Measurements from ENCODE around the gene MCU.
"Not testable (repeated sequence)": the region's sequence is repeated elsewhere in the genome, so short reads cannot be mapped to it uniquely, and the experiment has no call there.

Gene MCU

DNA sequence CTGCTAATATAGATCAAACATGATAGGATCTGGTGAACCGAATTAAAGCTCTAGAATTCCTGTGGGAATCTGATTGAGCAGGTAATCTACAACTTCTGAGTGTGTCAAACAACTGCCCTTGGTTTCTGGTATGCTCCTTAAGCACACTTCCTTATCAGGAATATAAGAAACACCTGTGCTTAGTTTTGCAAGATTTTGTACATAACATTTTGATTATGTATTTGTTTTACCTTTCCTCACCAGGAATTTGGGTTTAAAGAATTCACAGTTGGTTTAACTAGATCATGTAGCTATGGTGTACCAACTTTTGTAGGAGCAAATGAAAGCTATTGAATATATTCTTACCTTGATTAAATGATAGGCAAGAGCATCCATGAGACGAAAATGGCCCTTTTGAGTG, 40.6 kb downstream of the MCU start:
- DNase-seq, result no peak

DNA sequence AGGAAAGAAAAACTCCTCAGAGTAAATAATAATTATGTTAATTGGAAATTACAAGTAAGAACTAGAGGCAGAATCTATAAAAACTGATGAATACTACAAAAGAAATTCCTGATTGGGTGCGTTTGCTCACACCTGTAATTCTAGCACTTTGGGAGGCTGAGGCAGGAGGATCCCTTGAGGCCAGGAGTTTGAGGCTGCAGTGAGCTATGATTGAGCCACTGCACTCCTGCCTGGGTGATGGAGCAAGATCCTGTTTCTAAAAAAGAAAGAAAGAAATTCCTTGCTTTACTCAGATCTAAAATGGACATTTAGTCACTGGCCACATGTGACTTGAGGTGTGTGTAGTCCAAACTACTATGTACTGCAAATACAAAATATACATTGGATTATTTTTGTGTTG, 42.0 kb downstream of the MCU start:
- no peak for DNase-seq

DNA sequence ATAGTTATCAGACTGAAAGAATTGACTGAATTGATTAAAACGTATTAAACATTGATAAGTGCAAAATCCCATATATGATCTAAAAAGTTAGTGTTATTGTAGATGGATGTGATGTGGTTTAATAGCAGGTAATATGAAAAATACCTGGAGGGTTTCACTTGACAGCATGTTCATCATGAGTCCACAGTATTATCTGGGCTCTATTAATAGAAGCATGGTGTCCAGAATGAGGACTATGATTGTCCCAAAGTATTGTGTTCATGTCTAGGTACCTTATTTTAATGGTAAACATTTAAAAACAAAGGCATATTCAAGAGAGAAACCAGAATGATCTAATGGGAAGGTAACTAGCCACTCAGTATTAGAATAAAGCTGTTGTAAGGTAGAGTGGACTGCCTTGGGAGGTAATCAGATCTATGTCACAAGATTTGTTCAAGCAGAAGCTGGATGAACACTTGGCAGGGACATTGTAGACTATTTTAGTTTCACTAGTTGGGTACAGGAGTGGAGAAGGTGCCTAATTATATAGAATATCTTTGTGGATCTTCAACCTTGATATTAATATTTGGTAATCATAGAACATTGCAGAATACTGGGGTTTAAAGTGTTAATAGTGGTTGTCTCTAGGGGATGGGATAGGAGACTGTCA, 43.5 kb downstream of the MCU start:
- no peak for DNase-seq

DNA sequence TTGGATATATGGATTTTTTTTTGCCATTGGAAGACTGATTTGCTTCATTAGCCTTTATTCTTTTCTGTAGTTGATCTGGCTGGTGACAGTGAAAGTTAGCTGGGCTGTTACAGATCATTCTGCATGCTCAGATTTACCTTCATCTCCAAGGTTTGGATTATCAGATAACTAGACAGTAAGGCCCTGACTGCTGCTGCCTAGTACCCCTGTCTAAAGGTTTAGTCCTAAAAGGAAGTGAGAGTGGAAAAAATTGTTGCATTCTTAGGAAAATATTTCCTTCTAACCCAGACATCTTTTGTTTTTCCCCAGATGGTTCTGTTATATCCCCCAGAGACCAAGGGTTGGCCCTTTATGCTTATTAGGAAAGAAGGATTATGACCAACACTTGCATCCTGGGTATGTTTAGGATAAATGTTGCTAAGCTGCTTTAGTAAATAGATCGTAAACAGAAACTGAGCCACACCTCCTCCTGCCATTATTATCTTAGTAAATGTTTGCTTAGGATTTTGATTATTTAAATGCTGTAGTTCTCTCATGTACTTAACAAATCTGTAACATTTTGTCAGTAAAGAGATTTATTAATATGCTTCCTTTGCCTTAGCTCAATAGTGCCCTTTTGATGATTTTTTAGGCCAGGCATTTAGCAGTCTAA, 44.4 kb downstream of the MCU start:
- no peak for DNase-seq

DNA sequence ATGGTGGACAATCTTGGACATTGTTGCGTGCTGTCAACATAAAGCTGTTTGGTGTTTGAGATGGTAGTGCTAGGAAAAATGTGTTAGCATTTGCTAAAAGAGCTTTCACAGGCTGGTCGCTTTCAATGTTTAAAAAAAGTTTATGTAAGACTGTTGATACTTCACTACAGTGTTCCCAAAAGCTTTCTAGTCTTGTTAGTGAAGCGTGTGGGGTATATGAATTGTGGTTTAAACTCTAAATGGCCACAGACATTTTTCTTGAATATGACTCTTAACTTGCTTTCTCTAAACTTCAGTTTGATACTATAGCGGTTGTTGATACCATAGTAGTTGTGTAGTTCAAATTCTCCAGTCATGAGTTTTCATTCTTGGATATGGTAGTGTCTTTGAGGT, 44.9 kb downstream of the MCU start:
- no peak for DNase-seq

DNA sequence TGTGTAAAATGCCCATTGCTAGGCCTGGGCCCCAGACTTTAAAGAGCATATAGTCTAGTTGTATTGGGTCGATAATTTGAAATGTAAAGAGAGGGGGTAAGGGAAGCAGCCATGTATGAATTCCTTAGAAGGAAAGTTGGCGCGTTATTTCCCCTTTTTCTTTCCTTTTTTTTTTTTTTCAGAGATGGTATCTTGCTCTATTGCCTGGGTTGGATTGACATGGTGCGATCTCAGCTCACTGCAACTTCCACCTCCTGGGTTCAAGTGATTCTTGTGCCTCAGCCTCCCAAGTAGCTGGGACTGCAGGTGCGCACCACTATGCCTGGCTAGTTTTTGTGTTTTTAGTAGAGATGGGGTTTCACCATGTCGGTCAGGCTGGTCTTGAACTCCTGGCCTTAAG, 45.4 kb downstream of the MCU start:
- not testable (repeated sequence) for DNase-seq

DNA sequence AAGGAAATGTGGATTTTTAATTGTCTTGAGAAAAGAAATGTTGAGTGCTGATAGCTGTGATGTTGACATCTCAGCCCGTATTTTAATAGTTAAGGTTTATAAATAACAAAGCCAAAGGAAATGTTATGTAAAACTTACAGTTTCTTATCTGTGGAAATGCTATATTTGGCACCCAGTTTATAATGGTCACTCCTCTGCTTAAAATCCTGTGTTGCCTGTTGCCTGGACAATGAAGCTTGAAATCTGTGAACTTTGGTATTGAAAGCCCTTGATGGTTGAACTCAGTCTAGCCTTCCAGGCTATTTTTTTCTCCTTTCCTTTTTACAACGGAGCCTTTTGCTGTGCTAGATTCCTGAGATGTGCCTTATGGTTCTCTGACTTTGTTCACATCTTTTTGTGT, 46.5 kb downstream of the MCU start:
- no peak for DNase-seq

DNA sequence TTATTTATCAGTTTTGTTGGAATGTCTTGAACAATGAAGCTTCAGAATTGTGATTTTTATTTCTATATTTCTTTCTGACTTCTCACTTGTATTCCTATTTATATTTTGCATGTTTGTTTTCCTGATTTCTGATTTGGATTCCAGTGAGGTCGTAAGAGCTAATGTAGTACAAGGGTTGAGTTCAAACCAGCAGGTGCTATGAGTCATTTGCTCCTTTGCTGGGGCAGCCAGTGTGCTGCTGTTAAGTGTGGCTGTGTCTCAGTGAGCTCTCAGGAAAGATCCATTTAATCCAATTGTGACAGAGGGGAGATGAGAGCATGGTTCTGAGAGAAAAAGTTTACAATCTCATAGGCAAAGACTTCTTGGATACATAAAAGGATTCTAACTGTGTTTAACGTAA, 48.6 kb downstream of the MCU start:
- DNase-seq, result peak; percentile 17

DNA sequence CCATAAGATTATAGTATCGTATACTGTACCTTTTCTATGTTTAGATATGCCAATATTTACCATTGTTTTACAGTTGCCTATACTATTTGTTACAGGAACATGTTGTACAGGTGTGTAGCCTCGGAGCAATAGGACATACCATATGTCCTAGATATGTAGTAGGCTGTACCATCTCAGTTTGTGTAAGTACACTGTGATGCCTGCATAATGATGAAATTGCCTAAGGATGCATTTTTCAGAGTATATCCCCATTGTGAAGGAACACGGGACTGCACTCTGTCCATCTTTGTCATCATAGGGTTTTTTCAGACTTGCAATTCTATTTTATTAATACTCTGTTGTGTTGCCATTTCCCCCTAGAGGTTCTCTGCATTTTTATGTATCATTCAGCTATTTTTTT, 50.1 kb downstream of the MCU start:
- no peak for DNase-seq

DNA sequence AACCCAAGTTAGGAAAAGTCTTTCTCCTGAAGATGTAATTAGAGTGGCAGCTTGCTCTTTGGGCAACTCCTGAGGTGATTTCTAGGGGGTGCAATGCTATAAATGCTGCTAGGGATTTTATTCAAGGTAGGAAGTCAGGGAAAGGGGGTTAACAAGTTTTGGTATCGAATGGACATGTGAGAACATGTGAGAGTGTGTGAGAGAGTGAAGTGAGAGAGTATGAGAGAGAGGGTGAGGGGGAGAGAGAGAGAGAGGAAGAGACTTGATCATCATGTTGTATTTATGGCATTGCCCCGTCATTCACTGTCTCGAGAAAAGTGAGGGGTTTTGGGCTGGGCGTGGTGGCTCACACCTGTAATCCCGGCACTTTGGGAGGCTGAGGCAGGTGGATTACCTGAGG, 50.9 kb downstream of the MCU start:
- no peak for DNase-seq

DNA sequence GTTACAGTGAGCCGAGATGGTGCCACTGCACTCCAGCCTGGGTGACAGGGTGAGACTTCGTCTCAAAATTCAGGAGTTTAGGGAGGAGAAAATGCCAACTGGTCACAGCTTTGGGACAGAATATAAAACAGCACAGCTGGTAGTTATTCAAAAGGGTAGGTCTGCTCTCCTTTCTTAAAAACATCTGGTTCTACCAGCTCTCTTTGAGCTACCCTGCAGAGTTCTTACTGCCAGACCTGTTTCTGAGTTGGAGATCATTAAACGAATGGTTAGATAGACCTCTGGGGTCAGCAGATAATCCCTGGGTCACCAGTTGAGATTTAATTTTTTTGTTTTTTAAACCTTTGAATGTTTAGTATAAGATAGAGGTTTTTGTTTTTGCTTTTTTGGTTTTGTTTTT, 52.6 kb downstream of the MCU start:
- DNase-seq, result no peak

DNA sequence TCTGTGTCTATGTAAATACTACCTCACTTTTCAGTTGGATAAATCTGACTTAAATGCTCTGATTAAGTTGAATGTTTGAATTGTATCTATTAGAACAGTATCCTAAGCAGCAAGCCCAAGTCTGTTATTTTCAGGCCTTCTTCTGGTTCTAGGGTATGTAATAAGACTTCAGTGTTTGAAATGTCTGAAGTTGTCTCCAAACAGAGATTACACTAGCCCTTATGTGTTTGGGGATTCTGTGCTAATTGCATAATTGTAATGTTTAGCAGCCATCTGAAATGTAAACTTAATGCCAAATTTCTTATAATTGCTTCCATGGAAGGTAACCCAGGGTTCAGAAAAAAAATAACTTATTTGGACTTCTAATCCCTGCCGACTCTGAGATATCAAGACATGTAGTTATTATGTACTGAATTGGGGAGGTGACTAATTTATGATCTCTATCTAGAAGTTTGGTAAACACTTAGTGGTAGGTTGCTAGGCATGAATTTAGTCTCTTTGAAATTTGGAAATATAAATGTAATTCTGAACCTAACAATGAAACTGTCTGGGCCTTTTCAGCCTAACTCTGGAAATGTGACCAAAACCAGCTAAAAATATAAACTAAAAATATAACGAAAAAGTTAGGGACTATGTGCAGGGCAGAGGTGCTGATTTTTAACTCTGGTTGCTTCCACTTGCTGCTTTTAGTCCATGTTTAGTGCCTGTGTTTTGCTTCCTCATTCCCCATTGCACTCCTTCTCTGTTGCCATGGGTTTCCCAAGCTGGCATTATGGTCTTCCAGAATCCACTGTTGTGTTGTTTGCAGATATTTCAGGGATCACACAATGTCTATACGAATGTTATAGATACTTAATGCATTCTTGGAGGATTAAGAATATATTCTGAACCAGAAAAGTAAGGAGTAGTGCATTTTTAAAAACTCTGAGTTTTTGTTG, 54.8 kb downstream of the MCU start:
- DNase-seq, result no peak

DNA sequence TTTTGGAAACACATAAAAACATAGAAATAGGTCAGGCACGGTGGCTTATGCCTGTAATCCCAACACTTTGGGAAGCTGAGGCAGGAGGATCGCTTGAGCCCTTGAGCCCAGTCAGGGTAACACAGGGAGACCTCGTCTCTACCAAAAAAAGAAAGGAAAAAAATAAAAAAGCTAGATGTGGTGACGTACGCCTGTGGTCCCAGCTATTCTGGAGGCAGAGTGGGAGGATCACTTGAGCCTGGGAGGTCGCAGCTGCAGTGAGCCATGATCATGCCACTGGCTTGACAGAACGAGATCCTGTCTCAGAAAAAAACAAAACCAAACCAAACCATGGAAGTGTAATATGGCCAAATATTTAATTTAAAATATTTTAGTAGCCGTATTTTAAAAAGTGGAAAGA, 55.6 kb downstream of the MCU start:
- no peak for DNase-seq

DNA sequence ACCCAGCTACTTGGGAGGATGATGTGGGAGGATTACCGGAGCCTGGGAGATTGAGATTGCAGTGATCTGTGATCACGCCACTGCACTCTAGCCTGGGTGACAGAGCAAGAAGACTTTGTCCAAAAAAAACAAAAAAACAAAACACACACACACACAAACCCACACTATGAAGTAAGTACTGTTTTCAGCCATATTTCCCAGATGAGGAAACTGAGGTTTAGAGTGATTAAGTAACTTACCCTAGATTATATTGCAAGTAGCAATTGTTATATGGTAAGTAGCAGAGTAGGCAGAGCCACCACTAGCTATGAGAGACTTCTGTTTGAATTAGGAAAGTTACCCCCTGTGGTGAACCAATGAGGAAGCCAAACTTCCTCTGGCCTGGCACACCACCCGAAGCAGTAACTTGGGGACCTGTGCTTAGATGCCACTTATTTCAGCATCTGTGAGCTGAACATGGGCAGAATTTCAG, 61.9 kb downstream of the MCU start:
- DNase-seq, result no peak

DNA sequence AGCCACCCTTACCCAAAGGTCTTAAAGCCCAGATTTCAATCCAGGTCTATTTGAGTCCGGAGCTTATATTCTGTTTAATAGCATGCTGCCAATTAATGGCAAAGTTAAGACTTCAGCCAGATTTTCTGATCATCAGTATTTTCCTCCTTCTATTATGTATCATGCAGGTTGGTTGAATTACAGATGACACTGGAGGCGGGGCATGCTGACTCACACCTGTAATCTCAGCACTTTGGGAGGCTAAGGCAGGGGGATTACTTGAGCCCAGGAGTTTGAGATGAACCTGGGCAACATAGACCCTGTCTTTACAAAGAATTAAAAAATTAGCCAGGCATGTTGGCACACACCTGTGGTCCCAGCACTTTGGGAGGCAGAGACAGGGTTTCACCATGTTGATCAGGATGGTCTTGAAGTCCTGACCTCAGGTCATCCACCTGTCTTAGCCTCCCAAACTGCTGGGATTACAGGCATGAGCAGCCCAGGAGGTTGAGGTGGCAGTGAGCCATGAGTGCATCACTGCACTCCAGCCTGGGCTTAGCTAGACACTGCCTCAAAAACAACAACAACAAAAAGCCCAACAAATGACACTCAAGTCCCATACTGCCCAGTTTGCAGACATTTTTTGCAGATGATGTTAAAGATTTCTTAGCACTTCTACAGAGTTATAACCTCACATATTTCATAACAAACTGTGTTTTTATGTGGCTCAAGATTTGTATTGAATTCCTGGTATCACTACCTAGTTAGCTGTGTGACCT, 62.5 kb downstream of the MCU start:
- no peak for DNase-seq

DNA sequence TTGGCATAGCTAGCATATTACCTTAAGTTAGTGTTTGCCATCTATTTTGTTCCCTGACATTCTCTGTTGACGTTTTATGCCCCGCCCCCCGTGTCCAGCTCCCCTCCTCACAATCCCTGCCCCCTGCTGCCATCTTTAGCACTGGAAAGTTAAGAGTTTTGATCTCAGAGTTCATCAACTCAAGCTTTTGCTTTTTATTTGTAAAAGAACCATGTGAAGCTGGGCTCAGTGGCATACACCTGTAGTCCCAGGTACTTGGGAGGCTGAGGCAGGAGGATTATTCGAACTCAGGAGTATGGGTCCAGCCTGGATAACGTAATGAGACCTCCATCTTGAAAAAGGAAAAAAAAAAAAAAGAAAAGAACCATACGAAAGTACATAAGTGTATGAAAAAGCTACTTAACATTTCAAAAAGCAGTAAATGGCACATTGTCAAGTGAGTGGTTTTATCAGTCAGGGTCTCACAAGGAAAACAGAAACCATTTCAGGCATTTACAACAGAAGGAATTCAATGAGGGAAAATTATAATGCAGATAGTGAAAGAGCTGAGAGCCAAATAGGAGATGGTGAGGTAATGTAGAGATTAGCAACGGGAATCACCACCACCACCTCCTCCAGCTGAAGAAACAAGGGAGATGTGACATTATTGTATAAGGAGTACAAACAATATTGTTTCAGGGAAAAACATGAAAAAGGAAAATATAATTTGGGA, 64.9 kb downstream of the MCU start:
- no peak for DNase-seq

DNA sequence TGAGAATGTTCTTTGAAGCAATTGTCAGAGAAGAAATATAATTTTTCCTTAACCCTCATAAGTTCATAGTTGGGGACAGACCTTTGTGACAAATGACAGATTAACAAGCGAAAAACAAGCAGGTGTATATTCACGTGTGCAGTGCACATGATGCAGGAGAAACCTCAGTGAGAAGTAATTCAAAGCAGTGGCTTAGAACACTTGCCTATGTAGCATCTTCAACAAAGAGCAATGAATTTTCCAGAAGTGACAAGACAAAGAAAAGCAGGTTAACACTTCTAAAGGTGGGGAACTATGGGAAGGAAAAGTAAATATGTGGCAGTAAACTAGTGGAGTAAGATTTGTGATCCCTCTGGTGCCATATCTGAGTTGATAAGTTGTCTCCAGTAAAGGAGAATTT, 65.8 kb downstream of the MCU start:
- no peak for DNase-seq

DNA sequence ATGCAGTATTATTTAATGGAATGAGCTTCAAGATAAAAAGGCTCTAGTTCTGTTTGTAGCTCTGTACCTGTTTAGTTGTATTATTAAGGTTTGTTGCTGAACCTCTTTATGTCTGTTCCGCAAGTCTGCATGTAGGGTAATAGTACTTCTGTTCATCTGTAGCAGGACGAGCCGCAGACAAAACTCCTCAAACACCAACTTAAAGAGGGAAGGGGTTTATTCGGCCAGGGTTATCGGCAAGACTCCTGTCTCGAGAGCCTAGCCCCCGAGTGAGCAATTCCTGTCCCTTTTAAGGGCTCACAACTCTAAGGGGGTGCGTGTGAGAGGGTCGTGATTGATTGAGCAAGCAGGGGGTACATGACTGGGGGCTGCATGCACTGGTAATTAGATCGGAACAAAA, 67.0 kb downstream of the MCU start:
- not testable (repeated sequence) for DNase-seq

DNA sequence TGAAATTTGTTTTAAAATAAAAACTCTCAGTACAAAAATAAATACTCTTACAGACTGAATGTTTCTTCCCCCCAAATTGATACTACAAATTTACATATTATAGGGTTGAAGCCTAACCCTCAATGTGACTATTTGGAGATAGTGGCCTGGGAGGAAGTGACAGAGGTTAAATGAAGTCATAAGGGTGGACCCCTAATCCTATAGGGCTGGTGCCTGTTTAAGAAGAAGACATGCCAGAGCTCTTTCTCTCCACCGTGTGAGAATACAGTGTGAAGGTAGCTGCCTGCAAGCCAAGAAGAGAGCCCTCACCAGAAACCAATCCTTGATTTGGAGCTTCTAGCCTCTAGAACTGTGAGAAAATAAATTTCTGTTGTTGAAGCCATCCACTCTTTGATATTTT, 67.6 kb downstream of the MCU start:
- DNase-seq, result no peak

DNA sequence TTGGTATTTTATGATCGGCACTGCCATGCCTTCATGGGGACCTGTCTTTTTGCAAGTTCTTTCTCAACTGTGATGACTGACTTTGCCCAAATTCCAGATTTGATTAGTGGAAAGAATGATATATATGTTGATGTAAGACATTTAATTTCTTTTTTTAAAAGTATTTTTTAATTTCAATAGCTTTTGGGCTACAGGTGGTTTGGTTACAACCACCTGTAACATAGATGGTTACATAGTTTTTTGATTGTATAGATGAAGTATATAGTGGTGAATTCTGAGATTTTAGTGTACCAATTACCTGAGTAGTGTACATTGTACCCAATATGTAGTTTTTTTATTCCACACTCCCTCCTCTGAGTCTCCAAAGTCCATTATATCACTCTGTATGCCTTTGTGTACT, 69.6 kb downstream of the MCU start:
- DNase-seq, result no peak

DNA sequence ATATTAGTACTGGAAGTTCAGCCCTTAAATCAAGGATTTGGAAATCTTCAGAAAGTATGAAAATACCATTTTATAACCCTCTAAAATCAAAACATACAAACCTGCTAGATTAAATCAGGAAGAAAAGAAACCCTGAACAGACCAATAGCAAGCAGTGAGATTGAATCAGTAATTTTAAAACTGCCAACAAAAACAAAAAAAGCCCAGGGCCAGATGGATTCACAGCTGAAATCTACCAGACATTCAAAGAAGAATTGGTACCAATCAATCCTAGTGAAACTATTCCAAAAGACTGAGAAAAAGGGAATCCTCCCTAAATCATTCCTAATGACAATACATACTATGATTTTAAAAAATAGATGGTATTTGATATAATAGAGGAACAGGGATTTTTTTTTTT, 70.1 kb downstream of the MCU start:
- DNase-seq, result no peak

DNA sequence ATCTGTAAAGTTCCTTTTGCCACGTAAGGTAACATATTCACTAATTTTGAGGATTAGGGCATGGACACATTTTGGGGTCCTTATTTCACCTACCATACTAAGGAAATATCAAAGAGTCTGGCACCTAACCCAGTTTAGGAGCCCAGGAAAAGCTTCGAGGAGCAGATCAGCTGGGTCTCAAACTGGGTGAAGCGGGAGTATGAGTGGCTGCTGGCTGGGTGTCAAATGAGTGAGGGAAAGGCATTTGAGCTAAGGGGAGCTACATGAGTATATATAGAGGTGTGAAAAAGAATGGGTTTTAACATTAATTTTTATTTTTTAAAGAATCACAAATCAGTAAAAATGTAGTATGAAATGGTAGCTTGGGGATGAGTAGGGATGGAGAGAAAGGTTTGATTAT, 71.3 kb downstream of the MCU start:
- no peak for DNase-seq

DNA sequence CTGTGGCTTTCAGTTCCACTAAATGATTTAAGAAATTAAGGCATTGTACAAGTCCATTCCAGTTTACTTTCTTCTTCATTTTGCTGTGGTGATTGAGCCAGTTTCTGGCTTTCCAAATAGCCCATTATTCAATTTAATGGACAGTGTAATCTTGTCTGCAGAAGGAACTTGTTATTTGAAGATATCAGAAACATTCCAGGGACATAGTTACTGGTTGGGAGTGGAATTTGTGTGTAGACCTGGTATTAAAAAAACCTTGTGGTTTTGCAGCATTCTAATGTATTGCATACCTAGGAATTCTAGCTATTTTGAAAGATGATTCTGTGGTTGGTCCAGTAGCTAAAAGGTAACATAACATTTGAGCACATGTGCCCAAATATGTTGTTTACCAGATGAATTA, 72.2 kb downstream of the MCU start:
- DNase-seq, result no peak

Measured in NCI-H2107 (cell line).